K562 (cell line): ENCODE measurements around the gene DHODH. TPM values are rescaled to one million over a fixed set of nuclear protein-coding genes. Genes with fewer than 3 reads are reported as not detected.

Experiments
- CHD1 ChIP-seq: fragments of 200-600 bp; sonication (generic); IDR thresholded peaks from one replicate; pipeline ENCODE4 v1.6.1; 2012; ENCODE audit warnings: mild to moderate bottlenecking, moderate library complexity, low read length, inconsistent platforms
- CTBP1 ChIP-seq: fragments of 450-650 bp; IDR thresholded peaks from 2 replicates; pipeline ENCODE4 v1.6.1; 2016; ENCODE audit warnings: borderline replicate concordance
- ELF4 ChIP-seq: fragments of 450-650 bp; formaldehyde crosslinking; IDR thresholded peaks from 2 replicates; pipeline ENCODE4 v1.4.0; 2022; ENCODE audit warnings: missing genetic modification characterization
- FOXJ2 ChIP-seq: fragments of 200-800 bp; sonication (Bioruptor generic); IDR thresholded peaks from 2 replicates; pipeline ENCODE4 v1.6.1; 2016; ENCODE audit warnings: missing genetic modification characterization, missing compliant biosample characterization
- FOXK2 ChIP-seq, 2 experiments: fragments of 450-650 bp; IDR thresholded peaks in 1 of 2; conservative IDR thresholded peaks in 1 of 2; 2 replicates each; pipeline ENCODE4 v1.6.1; 2016; ENCODE audit warnings: low read depth in 2 of 2, mild to moderate bottlenecking in 1 of 2
- GATAD2A ChIP-seq: fragments of 450-650 bp; IDR thresholded peaks from 2 replicates; pipeline ENCODE4 v1.6.1; 2017
- HMBOX1 ChIP-seq: sonication (generic); IDR thresholded peaks from 2 replicates; pipeline ENCODE4 v1.6.1; 2016
- HMG20B ChIP-seq: fragments of 250-450 bp; sonication (Bioruptor Pico); IDR thresholded peaks from 2 replicates; pipeline ENCODE4 v1.5.0; 2021; ENCODE audit warnings: mild to moderate bottlenecking
- MCM2 ChIP-seq: fragments of 450-650 bp; IDR thresholded peaks from 2 replicates; pipeline ENCODE4 v1.6.1; 2017; ENCODE audit warnings: low read depth, mild to moderate bottlenecking
- MECOM ChIP-seq: fragments of 250-450 bp; sonication (Bioruptor Pico); IDR thresholded peaks from 2 replicates; pipeline ENCODE4 v1.8.0; 2022; ENCODE audit warnings: inconsistent platforms
- SOX6 ChIP-seq: fragments of 450-650 bp; IDR thresholded peaks from 2 replicates; pipeline ENCODE4 v1.6.1; 2014; ENCODE audit warnings: mild to moderate bottlenecking
- STAT6 ChIP-seq: sonication (generic); formaldehyde crosslinking; IDR thresholded peaks from 2 replicates; pipeline ENCODE4 v1.8.1; 2023; ENCODE audit warnings: mild to moderate bottlenecking, missing genetic modification reagents
- USF1 ChIP-seq: sonication (generic); formaldehyde crosslinking; IDR thresholded peaks from 2 replicates; pipeline ENCODE4 v1.9.0; 2022; ENCODE audit warnings: mild to moderate bottlenecking, missing genetic modification reagents
- USF2 ChIP-seq: sonication (generic); formaldehyde crosslinking; IDR thresholded peaks from 2 replicates; pipeline ENCODE4 v1.5.0; 2020; ENCODE audit warnings: missing genetic modification reagents
- ZBTB2 ChIP-seq: fragments of 450-650 bp; IDR thresholded peaks from 2 replicates; pipeline ENCODE4 v1.6.1; 2016; ENCODE audit warnings: antibody characterized with exemption
- ZNF224 ChIP-seq: sonication (generic); formaldehyde crosslinking; IDR thresholded peaks from 2 replicates; pipeline ENCODE4 v1.8.0; 2022; ENCODE audit warnings: mild to moderate bottlenecking, missing genetic modification reagents
- polyA plus RNA-seq, 8 experiments: library from polyadenylated mRNA; depleted of rRNA in 4 of 8; stranded (reverse) in 5 of 8; unstranded in 3 of 8; fragments of >200 nt; fragmentation: Nextera tagmentation in 2 of 8; fragmentation: Illumina TruSeq in 1 of 8; extraction: Ambion mirVana in 2 of 8; extraction: Trizol in 1 of 8; gene quantifications; 2 replicates each; pipeline versions ENCODE4 v1.2.1 to v1.2.3, GENCODE V29; 2011 to 2014; ENCODE audit warnings: inconsistent platforms in 1 of 8, missing spikeins in 1 of 8
- total RNA-seq, 7 experiments: library from RNA; depleted of rRNA in 6 of 7; stranded (reverse); fragments of >200 nt in 6 of 7; fragmentation: Illumina TruSeq in 2 of 7; extraction: Trizol in 2 of 7; gene quantifications; 2 replicates each; pipeline versions ENCODE4 v1.2.1 to v1.2.3, GENCODE V29; 2011 to 2021; ENCODE audit warnings: low replicate concordance in 1 of 7
- TF ChIP-seq, protein P1 (sequence below): fragments of 250-450 bp; sonication (Bioruptor Pico); IDR thresholded peaks from 2 replicates; pipeline ENCODE4 v1.8.0; 2022; ENCODE audit warnings: inconsistent platforms
- TF ChIP-seq, protein P2 (sequence below): fragments of 250-450 bp; sonication (Bioruptor Pico); IDR thresholded peaks from 2 replicates; pipeline ENCODE4 v1.5.0; 2022; ENCODE audit warnings: mild to moderate bottlenecking

DHODH gene
- total and polyA plus RNA-seq, 9 of the 15 experiments (the other 6 are each of a cell fraction or from before 2014, with no cell fraction given): 4.3 to 19.9 (median 12.7) TPM

DNA sequence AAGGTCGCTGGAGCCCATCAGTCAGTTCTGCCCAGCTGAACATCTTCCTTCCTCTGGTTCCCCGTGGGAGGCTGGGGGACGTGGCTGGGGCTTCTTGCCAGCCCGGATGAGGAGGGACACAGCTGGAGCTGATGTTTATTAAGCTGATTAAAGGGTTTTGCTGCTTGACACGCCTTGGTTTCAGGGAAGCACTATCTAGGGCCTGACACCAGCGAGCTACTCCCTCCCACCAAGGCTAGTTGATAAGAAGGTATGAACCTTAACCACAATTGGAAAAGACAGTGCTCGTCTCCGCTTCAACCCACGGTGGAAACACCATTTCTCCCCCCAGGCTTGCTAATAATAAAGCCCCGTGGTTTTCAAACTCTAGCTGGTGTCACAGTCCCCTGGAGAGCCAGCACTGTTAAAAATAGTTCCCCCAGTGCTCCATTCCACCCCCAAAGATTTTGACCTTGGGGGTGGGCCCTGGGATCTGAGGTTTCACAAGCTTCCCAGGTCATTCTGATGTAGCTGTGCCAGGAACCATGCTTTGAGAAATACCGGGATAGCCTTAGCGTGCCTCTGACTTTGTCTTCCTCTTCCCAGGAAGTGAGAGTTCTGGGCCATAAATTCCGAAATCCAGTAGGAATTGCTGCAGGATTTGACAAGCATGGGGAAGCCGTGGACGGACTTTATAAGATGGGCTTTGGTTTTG lies 5.5 kb downstream of the DHODH start (continued):
- TF ChIP-seq, protein P1, sequence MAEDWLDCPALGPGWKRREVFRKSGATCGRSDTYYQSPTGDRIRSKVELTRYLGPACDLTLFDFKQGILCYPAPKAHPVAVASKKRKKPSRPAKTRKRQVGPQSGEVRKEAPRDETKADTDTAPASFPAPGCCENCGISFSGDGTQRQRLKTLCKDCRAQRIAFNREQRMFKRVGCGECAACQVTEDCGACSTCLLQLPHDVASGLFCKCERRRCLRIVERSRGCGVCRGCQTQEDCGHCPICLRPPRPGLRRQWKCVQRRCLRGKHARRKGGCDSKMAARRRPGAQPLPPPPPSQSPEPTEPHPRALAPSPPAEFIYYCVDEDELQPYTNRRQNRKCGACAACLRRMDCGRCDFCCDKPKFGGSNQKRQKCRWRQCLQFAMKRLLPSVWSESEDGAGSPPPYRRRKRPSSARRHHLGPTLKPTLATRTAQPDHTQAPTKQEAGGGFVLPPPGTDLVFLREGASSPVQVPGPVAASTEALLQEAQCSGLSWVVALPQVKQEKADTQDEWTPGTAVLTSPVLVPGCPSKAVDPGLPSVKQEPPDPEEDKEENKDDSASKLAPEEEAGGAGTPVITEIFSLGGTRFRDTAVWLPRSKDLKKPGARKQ: no peak
- no peak for TF ChIP-seq ZNF224 (CRISPR knock-in tag)
- TF ChIP-seq, protein P2, sequence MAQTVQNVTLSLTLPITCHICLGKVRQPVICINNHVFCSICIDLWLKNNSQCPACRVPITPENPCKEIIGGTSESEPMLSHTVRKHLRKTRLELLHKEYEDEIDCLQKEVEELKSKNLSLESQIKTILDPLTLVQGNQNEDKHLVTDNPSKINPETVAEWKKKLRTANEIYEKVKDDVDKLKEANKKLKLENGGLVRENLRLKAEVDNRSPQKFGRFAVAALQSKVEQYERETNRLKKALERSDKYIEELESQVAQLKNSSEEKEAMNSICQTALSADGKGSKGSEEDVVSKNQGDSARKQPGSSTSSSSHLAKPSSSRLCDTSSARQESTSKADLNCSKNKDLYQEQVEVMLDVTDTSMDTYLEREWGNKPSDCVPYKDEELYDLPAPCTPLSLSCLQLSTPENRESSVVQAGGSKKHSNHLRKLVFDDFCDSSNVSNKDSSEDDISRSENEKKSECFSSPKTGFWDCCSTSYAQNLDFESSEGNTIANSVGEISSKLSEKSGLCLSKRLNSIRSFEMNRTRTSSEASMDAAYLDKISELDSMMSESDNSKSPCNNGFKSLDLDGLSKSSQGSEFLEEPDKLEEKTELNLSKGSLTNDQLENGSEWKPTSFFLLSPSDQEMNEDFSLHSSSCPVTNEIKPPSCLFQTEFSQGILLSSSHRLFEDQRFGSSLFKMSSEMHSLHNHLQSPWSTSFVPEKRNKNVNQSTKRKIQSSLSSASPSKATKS (CRISPR knock-in tag): no peak
- no peak for TF ChIP-seq STAT6 (CRISPR knock-in tag)
- no peak for TF ChIP-seq ELF4 (CRISPR knock-in tag)
- TF ChIP-seq USF2 (CRISPR knock-in tag): no peak
- no peak for TF ChIP-seq SOX6
- no peak for TF ChIP-seq USF1 (CRISPR knock-in tag)
- TF ChIP-seq CHD1: no peak
- no peak for TF ChIP-seq FOXJ2 (tag)
- no peak for TF ChIP-seq MECOM (CRISPR knock-in tag)
- no peak for TF ChIP-seq FOXK2 (conservative IDR thresholded peaks at IDR 0.05 in 1 of 2, IDR thresholded peaks at IDR 0.05 in 1 of 2; ENCODE audit: low read depth in 2 of 2)
- no peak for TF ChIP-seq ZBTB2
- TF ChIP-seq HMG20B (CRISPR knock-in tag): no peak
- peak; percentile 80 for TF ChIP-seq HMBOX1
- TF ChIP-seq MCM2: no peak
- no peak for TF ChIP-seq GATAD2A
- TF ChIP-seq CTBP1: peak; percentile 53; the same call in 1 of the 2 replicates
